Panc1 (cell line): ENCODE results near the gene SPATA6L.

ENCODE experiments used
- POLR2AphosphoS5 ChIP-seq: IDR thresholded peaks from 2 replicates; pipeline ENCODE4 v1.6.1; 2012; ENCODE audit warnings: mild to moderate bottlenecking, low read depth, low read length, moderate library complexity
- SIN3A ChIP-seq: IDR thresholded peaks from 2 replicates; pipeline ENCODE4 v1.6.1; 2012; ENCODE audit warnings: low read depth, mild to moderate bottlenecking, low read length, moderate library complexity, borderline replicate concordance; ENCODE audit not compliant: insufficient read depth
- TCF7L2 ChIP-seq: IDR thresholded peaks from 2 replicates; pipeline ENCODE4 v1.6.1; 2011; ENCODE audit warnings: mild to moderate bottlenecking, low read depth, low read length, inconsistent platforms
- TF ChIP-seq, protein P1 (sequence below): fragments of 450-650 bp; IDR thresholded peaks from 2 replicates; pipeline ENCODE4 v1.5.1; 2017; ENCODE audit warnings: mild to moderate bottlenecking

DNA sequence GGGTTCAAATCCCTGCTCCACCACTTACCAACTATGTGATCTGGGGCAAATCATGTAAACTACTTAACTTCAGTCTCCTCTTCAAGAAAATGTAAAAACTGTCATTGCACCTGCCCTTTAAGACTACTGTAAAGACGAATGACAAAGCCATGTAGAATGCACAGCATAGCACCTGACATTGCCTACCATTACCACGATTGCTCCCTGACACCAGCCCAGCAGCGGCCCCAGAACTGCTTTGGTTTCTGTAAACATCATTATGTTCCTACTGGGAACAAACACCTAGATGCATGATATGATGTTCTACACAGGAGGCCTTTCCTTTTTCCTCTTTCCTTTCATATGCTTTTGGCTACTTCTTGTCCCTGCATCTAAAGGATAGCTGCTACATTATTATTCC, 27.3 kb downstream of the SPATA6L start:
- TF ChIP-seq, protein P1, sequence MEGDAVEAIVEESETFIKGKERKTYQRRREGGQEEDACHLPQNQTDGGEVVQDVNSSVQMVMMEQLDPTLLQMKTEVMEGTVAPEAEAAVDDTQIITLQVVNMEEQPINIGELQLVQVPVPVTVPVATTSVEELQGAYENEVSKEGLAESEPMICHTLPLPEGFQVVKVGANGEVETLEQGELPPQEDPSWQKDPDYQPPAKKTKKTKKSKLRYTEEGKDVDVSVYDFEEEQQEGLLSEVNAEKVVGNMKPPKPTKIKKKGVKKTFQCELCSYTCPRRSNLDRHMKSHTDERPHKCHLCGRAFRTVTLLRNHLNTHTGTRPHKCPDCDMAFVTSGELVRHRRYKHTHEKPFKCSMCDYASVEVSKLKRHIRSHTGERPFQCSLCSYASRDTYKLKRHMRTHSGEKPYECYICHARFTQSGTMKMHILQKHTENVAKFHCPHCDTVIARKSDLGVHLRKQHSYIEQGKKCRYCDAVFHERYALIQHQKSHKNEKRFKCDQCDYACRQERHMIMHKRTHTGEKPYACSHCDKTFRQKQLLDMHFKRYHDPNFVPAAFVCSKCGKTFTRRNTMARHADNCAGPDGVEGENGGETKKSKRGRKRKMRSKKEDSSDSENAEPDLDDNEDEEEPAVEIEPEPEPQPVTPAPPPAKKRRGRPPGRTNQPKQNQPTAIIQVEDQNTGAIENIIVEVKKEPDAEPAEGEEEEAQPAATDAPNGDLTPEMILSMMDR, result no peak
- TF ChIP-seq POLR2AphosphoS5 (no peak), TCF7L2 (no peak), SIN3A (no peak)
